Spleen (tissue), 7 donors: ENCODE measurements around the gene TTC16.

Experiments used
- CTCF ChIP-seq, 11 experiments: fragments of 200-600 bp in 7 of 11; fragments of 450-650 bp in 4 of 11; sonication (generic) in 4 of 11; IDR thresholded peaks in 8 of 11; conservative IDR thresholded peaks in 3 of 11; 1 replicate in 7 of 11; 2 replicates in 4 of 11; pipeline versions ENCODE4 v1.4.0 to v1.8.0; 2016 to 2021; ENCODE audit warnings: antibody characterized with exemption in 11 of 11, inconsistent platforms in 4 of 11, mild to moderate bottlenecking in 1 of 11
- POLR2AphosphoS5 ChIP-seq, 3 donors: sonication (generic); formaldehyde crosslinking; IDR thresholded peaks; one replicate each; pipeline ENCODE4 v1.5.1; 2017; ENCODE audit warnings: antibody characterized with exemption in 3 of 3
- donor health status: DM: no; HTN: no; CAD: no; lungs with moderate emphysema.
- donor health status: DM: no; HTN: no; CAD: no.
- donor health status: DM: no; HTN: no; CAD: no.

- TF ChIP-seq POLR2AphosphoS5 (IDR thresholded peaks at IDR 0.05) (no peak), CTCF (IDR thresholded peaks at IDR 0.05 in 8 of 11, conservative IDR thresholded peaks at IDR 0.05 in 3 of 11) (no peak)
These were observed 25.1 kb upstream of the TTC16 start for GRCh38 chr9:127690735-127691134.
